Transverse colon (tissue), 4 donors: ENCODE data around the gene HMMR. TPM values are rescaled to one million over a fixed set of nuclear protein-coding genes. Genes with fewer than 3 reads are reported as not detected.

Source experiments
- DNase-seq: peaks from one replicate; pipeline ENCODE4 v3.0.0-alpha.2; 2019
- H3K27ac ChIP-seq, 4 donors: fragments of 200-600 bp; sonication (generic); 2 replicates each; pipeline ENCODE4 v1.5.1; 2016 to 2018; ENCODE audit warnings: inconsistent platforms in 4 of 4
- H3K27me3 ChIP-seq: fragments of 200-600 bp; sonication (generic); 2 replicates; pipeline ENCODE4 v1.5.1; 2017; ENCODE audit warnings: inconsistent platforms
- H3K36me3 ChIP-seq, 4 donors: fragments of 200-600 bp; sonication (generic); 2 replicates each; pipeline ENCODE4 v1.5.1; 2017 to 2019; ENCODE audit warnings: inconsistent platforms in 4 of 4
- H3K4me1 ChIP-seq, 4 donors: fragments of 200-600 bp; sonication (generic); 2 replicates each; pipeline ENCODE4 v1.5.1; 2017 to 2020; ENCODE audit warnings: inconsistent platforms in 4 of 4
- H3K4me3 ChIP-seq, 4 donors: fragments of 200-600 bp; sonication (generic); 1 replicate in 1 of 4; 2 replicates in 3 of 4; pipeline versions ENCODE4 v1.5.1 to v1.6.1; 2017 to 2019; ENCODE audit warnings: inconsistent platforms in 4 of 4
- H3K9me3 ChIP-seq, 2 donors: fragments of 200-600 bp; sonication (generic); 2 replicates each; pipeline ENCODE4 v1.5.1; 2017 to 2019; ENCODE audit warnings: inconsistent platforms in 2 of 2
- CTCF ChIP-seq, 5 experiments: fragments of 200-600 bp in 3 of 5; fragments of 450-650 bp in 2 of 5; sonication (generic) in 3 of 5; IDR thresholded peaks; 1 replicate in 2 of 5; 2 replicates in 3 of 5; pipeline ENCODE4 v1.5.1; 2016 to 2017; ENCODE audit warnings: antibody characterized with exemption in 5 of 5, inconsistent platforms in 3 of 5, mild to moderate bottlenecking in 2 of 5, moderate library complexity in 1 of 5
- EP300 ChIP-seq: sonication (generic); formaldehyde crosslinking; IDR thresholded peaks from one replicate; pipeline ENCODE4 v1.6.1; 2017; ENCODE audit warnings: antibody characterized with exemption, low read depth
- POLR2A ChIP-seq: fragments of 450-650 bp; IDR thresholded peaks from one replicate; pipeline ENCODE4 v1.6.1; 2016; ENCODE audit warnings: antibody characterized with exemption, mild to moderate bottlenecking, moderate library complexity
- POLR2AphosphoS5 ChIP-seq, 3 donors: sonication (generic); formaldehyde crosslinking; IDR thresholded peaks; one replicate each; pipeline ENCODE4 v1.6.1; 2016; ENCODE audit warnings: antibody characterized with exemption in 3 of 3
- WGBS, 2 donors: methylation state at CpG; one replicate each; pipeline ENCODE4 v1.1.5; 2018; ENCODE audit warnings: low coverage in 1 of 2; 5-methylcytosine and 5-hydroxymethylcytosine counted together
- in situ Hi-C, 4 donors: fragments of 200-750 bp; cut with MboI; loops; one replicate each; pipeline versions ENCODE4 v1.15.0 to v1.15.1; 2017; ENCODE audit warnings: low sequenced_read_pairs in 3 of 4, low pct_ligation_motif_present in 1 of 4, low pct_unique_long_range_greater_than_20kb in 1 of 4
- intact Hi-C: fragments of 100-400 bp; cut with DNase I; formaldehyde crosslinking; loops from one replicate; pipeline ENCODE4 v1.15.1; 2023; ENCODE audit warnings: low total_unique reads
- total RNA-seq, 4 donors: library from RNA; depleted of rRNA; stranded (reverse); fragments of >200 nt; gene quantifications; one replicate each; pipeline ENCODE4 v1.1.0, GENCODE V29; 2016

The HMMR gene
- total RNA-seq, 4 donors from 2014 or later, result 1.6 to 5.7 (median 1.9) TPM; not detected in 1

DNA sequence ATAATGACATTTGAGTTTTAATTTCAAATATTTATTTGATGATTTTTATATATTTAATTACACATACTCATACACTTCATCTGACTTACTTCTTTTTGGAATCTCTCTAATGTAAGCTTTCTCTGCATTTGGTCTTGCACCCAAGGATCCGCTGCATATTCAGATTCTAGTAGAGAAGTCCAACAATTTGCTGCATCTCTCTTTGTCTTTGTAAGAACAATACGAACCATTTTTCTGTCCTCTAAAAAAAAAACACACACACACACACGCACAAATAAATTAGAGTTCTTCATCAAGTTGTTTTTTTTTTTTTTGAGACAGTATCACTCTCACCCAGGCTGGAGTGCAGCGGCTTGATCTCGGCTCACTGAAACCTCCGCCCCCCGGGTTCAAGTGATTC lies 3.6 kb upstream of the HMMR start:
- Histone ChIP-seq H3K27ac (no peak overlapping the region), H3K4me3 (no peak overlapping the region), H3K9me3 (no peaks in the 10 kb centered on the region), H3K4me1 (peaks cover 14 to 29% (median 22%) of the 10 kb centered on the region in 4 donors), H3K36me3 (peaks cover 0 to 27% (median 7%) of the 10 kb centered on the region in 4 donors), H3K27me3 (no peaks in the 10 kb centered on the region)
- WGBS, 2 donors, result 93 to 96% methylated on average over 6 to 7 of the region's 7 CpGs
- DNase-seq, result no peak
- in situ Hi-C loops, result loop anchor here in 1 of 4 donors (10.0 kb wide), 1 partner anchor 48 kb away; the partner anchor contains the start of gene MAT2B
- intact Hi-C loops, result loop anchor here (2.0 kb wide), 1 partner anchor 48 kb away; the partner anchor contains the start of gene MAT2B
- TF ChIP-seq EP300 (no peak), POLR2A (no peak), POLR2AphosphoS5 (IDR thresholded peaks at IDR 0.05) (no peak), CTCF (IDR thresholded peaks at IDR 0.05) (no peak)

DNA sequence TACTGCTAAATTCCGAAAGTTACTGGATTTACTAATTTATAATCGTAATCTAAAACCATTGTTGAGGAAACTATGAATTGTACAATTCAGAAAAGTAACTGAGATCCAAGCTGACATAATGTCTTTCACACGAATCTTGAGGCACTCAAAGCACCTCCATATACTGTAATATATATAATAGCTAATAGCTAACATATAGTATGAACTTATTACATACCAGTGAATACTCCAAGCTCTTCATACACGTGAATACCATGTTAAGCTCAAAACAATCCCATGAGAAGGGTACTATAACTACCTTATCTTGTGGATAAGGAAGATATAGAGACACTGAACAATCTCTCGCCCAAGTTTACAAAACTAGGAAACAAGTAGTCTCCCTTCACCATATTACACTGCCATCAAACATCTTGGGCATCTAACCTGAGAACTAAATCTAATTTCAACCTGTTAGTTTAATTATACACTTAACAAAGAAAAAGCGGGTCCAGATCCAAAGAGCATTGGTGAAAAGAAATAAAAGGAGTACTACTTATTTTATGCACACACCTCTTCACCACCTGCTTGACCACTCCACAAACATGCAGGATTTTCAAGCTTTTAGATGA lies 1.6 kb upstream of the HMMR start:
- no peaks in the 10 kb centered on the region for H3K9me3 ChIP-seq
- no peak for TF ChIP-seq POLR2A
- peaks cover 14 to 36% (median 25%) of the 10 kb centered on the region in 4 donors for H3K4me1 ChIP-seq
- peak overlapping the region; percentile 95 to 96 (median 95) for H3K27ac ChIP-seq
- in situ Hi-C loops, result loop anchor here in 1 of 4 donors (10.0 kb wide), 1 partner anchor 46 kb away; the partner anchor contains the start of gene MAT2B
- 27 to 38% methylated on average over 6 of the region's 6 CpGs for WGBS, 2 donors
- intact Hi-C loops, result no loop called here
- no peak for DNase-seq
- peak overlapping the region; percentile 65 to 78 (median 68) for H3K4me3 ChIP-seq
- no peaks in the 10 kb centered on the region for H3K27me3 ChIP-seq
- H3K36me3 ChIP-seq, result peaks cover 0 to 17% (median 2%) of the 10 kb centered on the region in 4 donors

GRCh38 chr5:163459462-163459818 lies 992 bp upstream of the HMMR start:
- WGBS, 2 donors, result 2% methylated on average over 12 of the region's 12 CpGs; no CpG with 5 or more reads in 1 of the 2 donors
- intact Hi-C loops, result no loop called here
- in situ Hi-C loops, result loop anchor here in 1 of 4 donors (10.0 kb wide), 1 partner anchor 45 kb away; the partner anchor contains the start of gene MAT2B

GRCh38 chr5:163459819-163460561 lies 442 bp upstream of the HMMR start, which contains the start of gene NUDCD2:
NUDCD2 (minus strand) TSS chr5:163460102; CDS start chr5:163460050, 52 bp downstream.
- TF ChIP-seq POLR2AphosphoS5 (IDR thresholded peaks at IDR 0.05), result peak; percentile 65 to 93 (median 93)
- peak; percentile 89 for TF ChIP-seq POLR2A
- TF ChIP-seq CTCF (IDR thresholded peaks at IDR 0.05), result peak in 2 of 5 experiments; percentile 14 to 39
- no peak for TF ChIP-seq EP300
- peak within 1 kb of the TSS; percentile 65 to 78 (median 68) for H3K4me3 ChIP-seq
- peak within 1 kb of the TSS; percentile 95 to 96 (median 95) for H3K27ac ChIP-seq
- peaks cover 14 to 36% (median 25%) of the 10 kb centered on the region in 4 donors for H3K4me1 ChIP-seq
- peaks cover 0 to 10% (median under 1%) of the 10 kb centered on the region in 4 donors for H3K36me3 ChIP-seq
- no peaks in the 10 kb centered on the region for H3K27me3 ChIP-seq
- no peaks in the 10 kb centered on the region for H3K9me3 ChIP-seq
- intact Hi-C loops (no loop called here), in situ Hi-C loops (loop anchor here in 1 of 4 donors (10.0 kb wide), 1 partner anchor 45 kb away; the partner anchor contains the start of gene MAT2B)
- WGBS, 2 donors, result 0 to 1% methylated on average over 8 to 37 of the region's 59 CpGs
- peak; percentile 94 for DNase-seq

More at GRCh38 chr5:163459462-163459818, 992 bp upstream of the HMMR start:
- H3K4me1 ChIP-seq, result peaks cover 14 to 36% (median 25%) of the 10 kb centered on the region in 4 donors
- H3K4me3 ChIP-seq, result peak overlapping the region; percentile 65 to 78 (median 68)
- no peaks in the 10 kb centered on the region for H3K27me3 ChIP-seq
- TF ChIP-seq EP300 (no peak), POLR2A (no peak), POLR2AphosphoS5 (IDR thresholded peaks at IDR 0.05) (no peak), CTCF (IDR thresholded peaks at IDR 0.05) (no peak)
- no peak for DNase-seq
- peaks cover 0 to 14% (median 2%) of the 10 kb centered on the region in 4 donors for H3K36me3 ChIP-seq
- H3K9me3 ChIP-seq, result no peaks in the 10 kb centered on the region
- peak overlapping the region; percentile 95 to 96 (median 95) for H3K27ac ChIP-seq
